HT-29 (cell line): ENCODE measurements around the gene LRRC73. TPM values are rescaled to one million over a fixed set of nuclear protein-coding genes. Genes with fewer than 3 reads are reported as not detected.
"Not testable (repeated sequence)": the region's sequence is repeated elsewhere in the genome, so short reads cannot be mapped to it uniquely, and the experiment has no call there.

Experiments used
- DNase-seq: peaks from one replicate; pipeline ENCODE4 v3.0.0-alpha.2; 2015; ENCODE audit warnings: low spot score
- total RNA-seq: library from RNA; depleted of rRNA; stranded (reverse); fragments of >200 nt; shearing (Covaris generic); gene quantifications from 2 replicates; pipeline ENCODE4 v1.2.3, GENCODE V29; 2014

The LRRC73 gene
- total RNA-seq, 1 experiment from 2014 or later: 2.0 TPM

DNA sequence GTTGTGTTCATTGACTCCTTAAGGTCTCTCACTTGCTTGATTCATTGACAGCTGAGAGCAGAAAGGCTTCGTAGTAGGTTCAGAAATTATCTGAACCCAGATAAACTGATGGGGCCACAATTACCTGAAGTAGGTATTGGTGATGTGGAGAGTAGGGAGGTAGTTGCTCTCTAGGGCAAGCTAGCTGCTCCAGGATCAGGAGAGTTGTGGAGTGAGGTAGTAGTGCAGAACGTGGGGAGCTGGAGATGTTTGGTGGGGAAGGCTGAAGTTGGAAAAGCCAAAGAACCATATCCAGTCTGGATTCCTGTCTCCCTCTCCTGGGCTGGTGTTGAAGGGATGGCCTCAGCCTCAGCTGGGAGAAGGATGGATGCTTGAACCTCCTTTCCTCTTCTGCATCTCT lies 16.9 kb downstream of the LRRC73 start:
- no peak for DNase-seq

DNA sequence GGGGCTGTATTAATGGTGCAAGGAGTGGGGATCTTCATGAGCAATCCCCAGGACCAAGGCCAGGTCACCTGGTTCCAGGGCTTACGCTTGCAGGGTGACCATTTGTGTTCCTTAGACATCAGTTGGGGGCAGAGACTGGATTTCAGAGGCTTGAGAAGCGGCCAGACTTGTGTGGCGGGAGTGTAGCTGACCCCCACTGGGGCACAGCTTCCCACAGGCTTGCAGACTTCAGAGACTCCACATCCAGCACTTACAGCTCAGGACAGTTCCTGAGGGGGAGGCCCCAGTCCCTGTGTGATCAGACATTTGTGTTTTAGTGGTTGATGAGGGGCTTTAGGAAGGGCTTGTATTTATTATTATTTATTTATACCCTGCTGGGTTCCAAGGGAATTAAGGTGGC lies 17.5 kb downstream of the LRRC73 start:
- DNase-seq: no peak

DNA sequence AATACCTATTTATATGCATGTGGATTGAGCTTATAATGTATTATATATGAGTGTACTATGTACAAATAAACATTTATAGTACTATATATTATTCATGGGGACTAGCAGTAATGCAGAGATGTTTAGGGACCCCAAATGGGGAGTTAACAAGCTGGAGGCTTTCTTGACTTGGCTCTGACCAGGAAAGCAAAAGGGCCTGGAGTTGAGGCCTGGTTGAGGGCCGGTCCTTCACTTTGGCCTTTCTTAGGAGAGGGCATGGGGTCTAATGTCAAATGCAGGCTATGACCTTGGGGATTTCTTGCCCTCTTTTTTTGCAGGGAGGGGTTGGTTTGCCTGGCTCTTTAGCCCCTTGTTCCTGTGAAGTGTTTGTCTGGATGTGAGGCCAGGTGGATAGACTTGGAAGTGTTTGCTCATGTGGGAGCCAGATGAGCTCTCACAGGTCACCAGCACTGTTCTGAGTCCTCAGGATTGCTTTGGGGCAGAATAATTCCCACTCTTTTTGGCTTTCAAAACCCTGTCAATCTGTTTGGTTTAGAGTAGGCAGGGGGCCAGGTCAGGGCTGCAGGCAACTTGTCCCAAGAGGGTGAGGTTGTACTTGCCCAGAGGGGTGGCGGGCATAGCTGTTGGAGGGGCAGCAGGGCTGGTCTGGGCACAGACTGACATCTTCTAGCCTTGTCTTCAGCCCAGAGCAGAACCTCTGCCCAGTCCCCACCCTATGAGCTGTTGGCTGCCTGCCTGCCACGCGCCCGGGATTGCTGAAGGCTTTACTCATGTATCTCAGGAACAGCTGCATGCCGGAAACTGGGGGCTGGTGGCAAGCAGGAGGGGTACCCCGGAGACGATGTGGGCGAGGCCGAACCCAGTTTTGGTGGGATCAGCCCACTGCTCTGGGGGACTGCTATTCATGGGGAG lies 18.1 kb downstream of the LRRC73 start:
- DNase-seq: peak; percentile 60

- no peak for DNase-seq
These were observed 19.6 kb downstream of the LRRC73 start for GRCh38 chr6:43490523-43490939.

DNA sequence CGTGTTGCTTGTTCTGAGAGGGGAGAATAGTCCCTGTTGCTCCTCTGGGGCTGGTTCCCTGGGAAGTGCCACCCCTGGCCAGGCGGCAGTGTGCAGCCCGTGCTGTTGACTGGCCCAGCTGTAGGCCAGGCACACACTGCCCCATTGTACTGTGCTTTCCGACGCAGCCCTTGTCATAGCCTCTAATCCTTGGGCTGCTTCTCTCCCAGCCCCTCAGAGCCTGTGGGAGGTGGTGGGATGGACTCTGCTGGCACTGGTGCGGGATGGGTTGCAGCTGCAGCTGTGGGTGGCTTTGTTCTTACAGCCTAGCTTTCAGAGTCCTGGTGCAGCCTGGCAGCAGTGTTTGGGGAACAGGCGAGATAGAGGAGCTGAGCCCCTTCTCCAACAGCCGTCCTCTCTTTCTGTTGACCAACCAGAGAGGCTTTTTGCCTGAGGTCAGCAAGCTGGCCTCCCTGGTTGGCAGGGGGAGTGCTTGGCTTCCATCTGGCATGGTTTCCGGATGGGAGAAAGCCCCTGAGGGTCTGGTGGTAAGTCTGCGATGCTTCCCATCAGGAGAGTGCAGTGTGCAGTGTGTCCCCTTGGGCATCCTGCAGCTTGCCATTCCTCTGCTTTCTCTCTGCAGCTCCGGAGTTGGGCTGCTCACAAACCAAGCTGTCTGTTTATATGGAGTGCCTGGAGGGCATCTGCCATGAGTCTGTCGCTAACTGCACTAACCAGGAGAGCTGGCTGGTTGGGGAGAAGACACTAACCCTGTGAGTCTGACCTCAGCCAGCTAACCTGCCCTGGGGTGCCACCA lies 20.7 kb downstream of the LRRC73 start:
- no peak for DNase-seq

DNA sequence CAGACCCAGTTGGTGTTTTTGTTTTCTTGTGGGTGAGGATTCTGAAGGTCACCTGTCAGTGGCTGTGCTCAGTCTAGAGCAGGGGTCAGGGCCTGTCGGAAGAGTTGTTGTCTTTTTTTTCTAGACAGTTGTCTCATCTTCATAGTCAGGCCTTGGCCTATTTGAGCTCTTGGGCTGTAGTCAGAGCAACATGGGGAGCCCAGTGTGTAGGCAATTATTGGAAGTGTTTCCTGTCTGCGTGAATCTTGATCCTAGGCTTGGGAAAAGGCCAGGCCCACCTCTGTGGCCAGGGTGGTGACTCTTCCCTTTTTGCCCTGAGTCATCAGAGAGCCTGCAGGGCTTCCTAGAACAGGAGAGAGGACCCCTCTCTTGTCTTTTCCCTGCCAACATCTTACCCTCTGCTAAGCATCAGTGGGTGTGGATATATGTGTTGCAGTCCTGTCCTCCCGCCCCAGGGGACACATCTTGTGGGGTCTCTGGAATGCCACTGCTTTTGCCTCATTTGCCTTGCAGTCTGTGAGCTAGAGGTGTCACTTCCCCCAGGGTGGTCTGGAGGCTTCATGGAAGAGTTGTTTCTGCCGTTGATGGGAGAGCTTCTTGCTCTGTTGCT lies 21.4 kb downstream of the LRRC73 start:
- DNase-seq: no peak

DNA sequence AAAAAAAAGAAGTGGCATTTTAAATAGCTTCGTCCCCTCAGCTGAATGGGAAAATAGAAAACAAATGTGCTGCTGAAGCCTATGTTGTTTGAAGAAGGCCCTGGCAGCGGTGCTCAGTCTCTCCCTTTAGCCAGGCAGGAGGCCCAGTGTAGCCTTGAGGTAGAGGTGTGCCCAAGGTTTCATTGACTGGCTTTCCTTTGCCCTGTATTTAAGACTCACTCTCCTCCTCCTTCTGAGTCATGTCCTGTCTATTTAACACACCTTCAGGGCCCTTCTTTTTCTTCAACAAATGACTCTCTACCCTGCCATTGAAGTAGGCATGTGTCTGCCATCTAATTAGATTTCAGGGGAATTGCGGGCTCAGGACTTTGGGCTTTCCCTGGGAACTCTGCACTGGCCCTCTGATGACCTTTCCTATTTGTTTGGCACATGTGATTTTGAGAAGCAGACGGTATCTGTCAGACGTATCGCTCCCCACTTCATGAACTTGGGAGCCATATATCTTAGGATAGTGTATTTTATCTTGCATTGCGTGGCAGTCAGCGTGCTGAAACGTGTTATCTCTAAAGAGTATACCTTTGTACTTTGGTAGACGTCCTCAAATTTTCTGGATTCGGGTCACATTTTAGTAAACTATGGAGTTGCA lies 28.4 kb downstream of the LRRC73 start:
- DNase-seq: no peak

DNA sequence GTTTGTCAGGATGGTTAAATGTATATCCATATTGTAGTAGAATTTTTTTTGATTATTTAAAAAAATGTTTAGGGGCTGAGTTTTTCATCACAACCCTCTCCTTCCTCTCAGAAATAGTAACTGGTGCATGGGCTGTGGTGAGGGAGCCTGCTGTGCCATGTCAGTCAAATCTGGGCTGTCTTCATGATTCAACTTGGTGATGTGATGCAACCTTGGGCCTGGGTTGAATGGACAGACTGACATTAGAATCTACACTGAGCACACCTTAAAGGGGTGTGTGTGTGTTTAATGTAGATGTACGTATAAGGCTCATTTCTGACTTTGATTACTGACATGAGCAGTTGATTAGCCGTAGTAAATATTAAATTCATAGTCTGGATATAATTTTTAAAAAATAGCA lies 29.1 kb downstream of the LRRC73 start:
- DNase-seq: no peak

- peak; percentile 23 for DNase-seq
These were observed 32.2 kb downstream of the LRRC73 start for GRCh38 chr6:43478008-43478372.

GRCh38 chr6:43477235-43478007 lies 32.7 kb downstream of the LRRC73 start, which contains the start of gene TJAP1:
TSS of gene TJAP1 (plus strand) at chr6:43477570. CDS start at chr6:43499002, 21,432 bp downstream.
- peak; percentile 85 for DNase-seq

DNA sequence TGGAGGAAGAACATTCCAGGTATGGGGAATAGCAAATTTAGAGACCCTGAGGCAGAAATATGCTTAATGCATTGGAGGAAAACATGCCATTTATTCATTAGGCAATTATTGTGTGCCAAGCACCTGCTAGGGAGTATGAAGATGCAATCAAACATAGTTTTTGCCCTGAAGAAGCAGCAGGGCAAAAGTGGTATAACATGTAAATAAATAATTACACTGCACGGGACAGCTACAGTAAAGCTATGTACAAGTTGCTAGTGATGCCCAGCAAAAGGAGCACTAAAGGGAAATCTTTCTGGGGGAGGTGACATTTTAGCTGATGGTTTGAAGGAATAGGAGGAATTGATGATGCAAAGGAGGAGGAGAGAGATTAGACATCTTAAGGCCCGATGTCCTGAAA lies 33.4 kb downstream of the LRRC73 start:
- DNase-seq: no peak

DNA sequence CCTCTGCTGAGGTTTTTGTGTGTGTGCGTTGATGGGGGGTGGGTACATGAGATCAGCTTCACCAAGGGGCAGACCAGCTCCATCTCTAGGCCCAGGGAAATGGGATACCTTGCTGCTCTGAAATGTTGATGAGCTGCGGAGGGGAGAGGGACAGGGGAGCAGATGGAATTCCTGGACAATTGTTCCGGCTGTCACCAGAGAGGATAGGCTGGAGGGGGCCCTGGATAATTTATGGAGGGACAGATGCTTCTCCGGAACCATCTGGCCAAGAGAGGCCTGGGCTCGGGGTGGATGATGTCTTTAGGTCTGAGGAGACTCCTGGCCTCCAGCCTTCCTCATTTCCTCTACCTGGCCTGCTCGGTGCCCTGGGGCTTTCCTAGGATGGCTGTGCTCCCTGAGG lies 34.6 kb downstream of the LRRC73 start:
- no peak for DNase-seq

- no peak for DNase-seq
These were observed 37.6 kb downstream of the LRRC73 start for GRCh38 chr6:43472515-43472914.

- peak; percentile 47 for DNase-seq
These were observed 38.7 kb downstream of the LRRC73 start for GRCh38 chr6:43471399-43471798.

GRCh38 chr6:43469947-43470346 lies 40.2 kb downstream of the LRRC73 start:
- DNase-seq: no peak

DNA sequence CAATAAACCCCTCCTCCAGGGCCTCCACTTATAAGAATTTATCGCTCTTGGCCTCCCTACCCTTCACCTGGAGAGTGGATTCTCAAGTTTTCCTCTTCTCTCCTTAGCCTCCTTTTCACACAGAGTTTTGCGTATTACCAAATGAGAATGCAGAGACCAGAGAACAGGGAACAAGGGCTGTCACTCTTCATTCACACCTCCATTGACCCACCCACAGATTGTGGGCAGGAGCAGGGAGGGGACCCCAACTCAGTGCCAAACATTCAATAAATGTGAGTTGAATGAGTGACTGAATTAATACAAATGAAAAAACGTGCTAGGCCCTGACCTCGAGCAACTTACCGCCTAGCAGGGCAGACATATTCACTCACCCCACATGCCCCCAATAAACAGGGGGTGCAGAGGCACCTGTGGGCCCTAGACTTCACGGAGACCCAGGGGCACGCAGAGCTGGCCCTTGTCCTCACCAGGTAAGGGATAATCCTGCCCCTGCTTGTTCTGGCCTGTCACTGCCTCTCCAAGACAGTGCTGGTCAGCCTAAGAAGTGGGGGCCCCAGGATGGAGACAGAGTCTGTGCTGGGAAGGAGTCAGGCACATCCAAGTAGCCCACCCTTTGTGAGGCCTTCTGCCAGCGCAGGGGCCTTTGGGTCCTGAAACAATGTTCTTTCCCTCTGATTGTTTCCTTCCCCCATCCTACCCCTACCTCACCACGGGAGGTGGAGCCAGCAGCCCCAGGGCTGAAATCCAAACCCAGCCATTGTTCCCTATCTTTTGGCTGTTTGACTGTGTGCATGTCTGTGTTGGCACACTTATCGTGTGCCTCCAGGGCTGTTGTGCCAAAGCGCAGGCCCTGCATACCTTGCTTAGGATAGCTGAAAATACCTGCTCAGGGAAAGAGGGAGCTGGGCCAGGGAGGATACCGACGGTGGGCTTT lies 41.1 kb downstream of the LRRC73 start:
- DNase-seq: no peak

DNA sequence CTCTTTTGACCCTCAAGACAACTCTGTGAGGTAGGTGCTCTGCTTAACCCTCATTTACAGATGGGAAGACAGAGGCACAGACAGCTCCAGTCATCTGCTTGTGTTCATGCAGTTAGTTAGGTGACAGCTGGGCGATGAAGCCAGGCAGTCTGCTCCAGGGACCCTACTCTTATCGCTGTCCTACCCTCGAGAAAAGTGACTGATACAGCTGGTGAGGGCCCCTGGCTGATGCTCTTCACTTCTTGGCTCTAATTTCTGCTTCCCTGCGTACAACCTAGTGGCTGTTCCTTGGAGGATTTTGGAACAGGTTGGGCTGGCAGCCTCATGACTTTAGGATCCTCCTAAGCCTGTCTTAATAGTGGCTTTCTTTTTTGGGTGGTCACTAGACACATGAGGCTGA lies 41.9 kb downstream of the LRRC73 start:
- no peak for DNase-seq

- DNase-seq: no peak
These were observed 42.4 kb downstream of the LRRC73 start for GRCh38 chr6:43467752-43468151.

DNA sequence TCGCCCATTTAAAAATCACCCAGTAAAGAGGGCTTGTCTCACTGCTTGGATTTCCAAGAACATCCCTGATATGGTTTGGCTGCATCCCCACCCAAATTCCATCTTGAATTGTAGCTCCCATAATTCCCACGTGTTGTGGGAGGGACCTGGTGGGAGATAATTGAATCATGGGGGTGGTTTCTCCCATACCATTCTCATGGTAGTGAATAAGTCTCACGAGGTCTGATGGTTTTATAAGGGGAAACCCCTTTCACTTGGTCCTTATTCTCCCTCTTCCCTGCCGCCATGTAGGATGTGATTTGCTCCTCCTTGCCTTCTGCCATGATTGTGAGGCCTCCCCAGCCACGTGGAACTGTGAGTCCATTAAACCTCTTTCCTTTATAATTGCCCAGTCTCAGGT lies 42.9 kb downstream of the LRRC73 start:
- not testable (repeated sequence) for DNase-seq

DNA sequence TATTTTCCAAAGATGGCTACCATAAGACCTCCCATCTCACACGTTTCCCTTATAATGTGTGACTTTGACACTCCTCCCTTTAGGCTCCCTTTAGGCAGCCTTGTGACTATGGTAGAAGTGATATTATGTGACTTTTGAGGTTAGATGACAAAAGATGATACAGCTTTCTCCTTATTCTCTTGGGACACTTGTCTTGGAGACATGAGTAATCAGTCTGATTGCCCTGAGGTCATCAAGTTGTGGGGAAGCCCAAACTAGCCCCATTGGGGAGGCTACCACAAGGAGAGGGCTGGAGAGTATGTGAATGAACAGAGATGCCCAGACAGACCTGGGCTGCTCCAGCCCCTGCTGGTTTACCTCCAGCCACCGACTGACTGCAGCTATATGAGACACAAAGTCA lies 44.2 kb downstream of the LRRC73 start:
- no peak for DNase-seq
